Muscle of back (tissue), 11 donors: ENCODE measurements around the gene UTS2R. TPM values are rescaled to one million over a fixed set of nuclear protein-coding genes. Genes with fewer than 3 reads are reported as not detected.

Experiments
- DNase-seq, 3 donors: peaks; one replicate each; pipeline versions ENCODE4 v3.0.0 to v3.0.0-alpha.2; 2013
- polyA plus RNA-seq, 10 donors: library from polyadenylated mRNA; unstranded; fragments of 120-200 nt; gene quantifications; one replicate each; pipeline ENCODE4 v1.2.1, GENCODE V29; 2013; ENCODE audit not compliant: insufficient read length in 10 of 10

The UTS2R gene
- polyA plus RNA-seq, 10 donors = 2.2 to 9.3 (median 4.1) TPM

GRCh38 chr17:82424001-82424862, 52.7 kb downstream of the UTS2R start:
- DNase-seq = peak in 1 of 3 donors; percentile 46

- no peak for DNase-seq
Observed at GRCh38 chr17:82424863-82425159, 53.2 kb downstream of the UTS2R start.

Other genes starting within 250 kb of the UTS2R start
- 10 to 100 TPM; 15.7 to 32.8 (median 22.1) TPM for gene CCDC57, start 158.9 kb upstream of the UTS2R start, polyA plus RNA-seq
- 10 to 100 TPM; 20.2 to 39.1 (median 23.3) TPM for gene SLC16A3, start 142.7 kb upstream of the UTS2R start, polyA plus RNA-seq
- 10 to 100 TPM; 60.6 to 74.0 (median 65.9) TPM for gene CSNK1D, start 98.1 kb upstream of the UTS2R start, polyA plus RNA-seq
- 1 to 10 TPM in 3 of 10 donors, under 1 TPM in 7; 0.27 to 5.9 (median 0.67) TPM for gene CD7, start 54.2 kb upstream of the UTS2R start, polyA plus RNA-seq
- 10 to 100 TPM in 1 of 10 donors, 1 to 10 TPM in 9; 2.0 to 14.6 (median 2.8) TPM for gene SECTM1, start 38.0 kb upstream of the UTS2R start, polyA plus RNA-seq
- gene TEX19, start 12.5 kb upstream of the UTS2R start, polyA plus RNA-seq = under 1 TPM in 3 of 10 donors, not detected in 7; 0.14 to 0.20 (median 0.15) TPM
- gene HEXD, start 46.6 kb downstream of the UTS2R start, polyA plus RNA-seq = 10 to 100 TPM; 17.0 to 29.4 (median 18.4) TPM
- gene OGFOD3, start 46.8 kb downstream of the UTS2R start, polyA plus RNA-seq = 10 to 100 TPM; 13.1 to 26.1 (median 19.0) TPM
- 10 to 100 TPM; 27.8 to 39.2 (median 29.6) TPM for gene CYBC1, start 79.0 kb downstream of the UTS2R start, polyA plus RNA-seq
- 10 to 100 TPM; 55.4 to 93.2 (median 65.5) TPM for gene NARF, start 87.0 kb downstream of the UTS2R start, polyA plus RNA-seq
- gene FOXK2, start 148.0 kb downstream of the UTS2R start, polyA plus RNA-seq = 10 to 100 TPM; 34.3 to 45.3 (median 40.1) TPM